Measurements from ENCODE around the gene LMAN2L. TPM values are rescaled to one million over a fixed set of nuclear protein-coding genes. Genes with fewer than 3 reads are reported as not detected.

The LMAN2L gene
- total and polyA plus RNA-seq, 2 donors (not counting 1 experiment from before 2014, with no cell fraction given), result 5.7 to 10.7 TPM

DNA sequence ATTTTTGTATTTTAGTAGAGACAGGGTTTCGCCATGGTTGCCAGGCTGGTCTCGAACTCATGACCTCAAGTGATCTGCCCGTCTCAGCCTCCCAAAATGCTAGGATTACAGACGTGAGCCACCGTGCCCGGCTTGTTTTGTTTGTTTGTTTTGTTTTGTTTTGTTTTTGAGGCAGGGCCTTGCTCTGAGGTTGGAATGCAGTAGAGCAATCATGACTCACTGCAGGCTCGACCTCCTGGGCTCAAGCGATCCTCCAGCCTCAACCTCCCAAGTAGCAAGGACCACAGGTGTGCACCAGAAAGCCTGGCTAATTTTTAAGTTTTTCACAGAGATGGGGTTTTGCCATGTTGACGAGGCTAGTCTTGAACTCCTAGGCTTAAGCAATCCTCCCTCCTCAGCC, 11.9 kb upstream of the LMAN2L start:
- intact Hi-C loops (cut with micrococcal nuclease), result no loop called here
- Histone ChIP-seq H3K4me2 (replicated peaks; ENCODE audit: low read depth, low read length, poor library complexity, severe bottlenecking) (no peak overlapping the region), H3K27ac (ENCODE audit: low read length in 2 of 2) (no peak overlapping the region), H4K20me1 (ENCODE audit: control insufficient read depth, insufficient read depth, low read length, poor library complexity, severe bottlenecking) (no peaks in the 10 kb centered on the region), H3K27me3 (replicated peaks in 1 of 4; ENCODE audit: control extremely low read depth in 1 of 4, control insufficient read depth in 3 of 4, insufficient read depth in 4 of 4, low read length in 3 of 4) (peaks cover 0 to 5% (median 0%) of the 10 kb centered on the region in 4 experiments), H3K4me3 (ENCODE audit: control extremely low read depth in 1 of 5, extremely low read depth in 1 of 5, insufficient read depth in 1 of 5, low read depth in 2 of 5, low read length in 4 of 5) (no peak overlapping the region), H3K9ac (ENCODE audit: low read length) (no peak overlapping the region), H3K79me2 (ENCODE audit: control insufficient read depth, insufficient read depth, low read length) (peaks cover 2% of the 10 kb centered on the region), H3K4me1 (ENCODE audit: control insufficient read depth in 2 of 2, insufficient read depth in 2 of 2, low read length in 2 of 2) (no peaks in the 10 kb centered on the region), H3K36me3 (replicated peaks in 1 of 2; ENCODE audit: control extremely low read depth in 1 of 2, control insufficient read depth in 1 of 2, extremely low read depth in 1 of 2, insufficient read depth in 2 of 2, low read length in 1 of 2) (no peaks in the 10 kb centered on the region), H3K9me3 (ENCODE audit: control extremely low read depth in 1 of 3, control insufficient read depth in 2 of 3, insufficient read depth in 1 of 3, low read length in 2 of 3) (no peaks in the 10 kb centered on the region), H2AFZ (ENCODE audit: insufficient read depth, low read depth, low read length, poor library complexity, severe bottlenecking) (no peak overlapping the region)
- DNase-seq, result no peak
- Mint-ChIP-seq H3K9me3 (ENCODE audit: insufficient read depth) (no peaks in the 10 kb centered on the region), H3K27me3 (peaks cover 3% of the 10 kb centered on the region), H3K27ac (no peak overlapping the region), H3K4me3 (no peak overlapping the region), H3K4me1 (no peaks in the 10 kb centered on the region)
- ChIA-PET CTCF (no interaction called here), POLR2A (interaction anchor here (0.6 kb wide), 1 partner anchor 39 kb away, joined by 6 read pairs; no protein-coding TSS in a partner anchor)
- TF ChIP-seq EZH2 (IDR thresholded peaks at IDR 0.05; ENCODE audit: borderline replicate concordance, insufficient read depth, low read depth, low read length, poor library complexity, severe bottlenecking), result no peak
- TF ChIP-seq, protein P1, sequence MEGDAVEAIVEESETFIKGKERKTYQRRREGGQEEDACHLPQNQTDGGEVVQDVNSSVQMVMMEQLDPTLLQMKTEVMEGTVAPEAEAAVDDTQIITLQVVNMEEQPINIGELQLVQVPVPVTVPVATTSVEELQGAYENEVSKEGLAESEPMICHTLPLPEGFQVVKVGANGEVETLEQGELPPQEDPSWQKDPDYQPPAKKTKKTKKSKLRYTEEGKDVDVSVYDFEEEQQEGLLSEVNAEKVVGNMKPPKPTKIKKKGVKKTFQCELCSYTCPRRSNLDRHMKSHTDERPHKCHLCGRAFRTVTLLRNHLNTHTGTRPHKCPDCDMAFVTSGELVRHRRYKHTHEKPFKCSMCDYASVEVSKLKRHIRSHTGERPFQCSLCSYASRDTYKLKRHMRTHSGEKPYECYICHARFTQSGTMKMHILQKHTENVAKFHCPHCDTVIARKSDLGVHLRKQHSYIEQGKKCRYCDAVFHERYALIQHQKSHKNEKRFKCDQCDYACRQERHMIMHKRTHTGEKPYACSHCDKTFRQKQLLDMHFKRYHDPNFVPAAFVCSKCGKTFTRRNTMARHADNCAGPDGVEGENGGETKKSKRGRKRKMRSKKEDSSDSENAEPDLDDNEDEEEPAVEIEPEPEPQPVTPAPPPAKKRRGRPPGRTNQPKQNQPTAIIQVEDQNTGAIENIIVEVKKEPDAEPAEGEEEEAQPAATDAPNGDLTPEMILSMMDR (IDR thresholded peaks at IDR 0.05), result no peak
- 97% methylated on average over 5 of the region's 9 CpGs for WGBS (ENCODE audit: insufficient coverage)
- no peak for ATAC-seq (ENCODE audit: low read depth)

DNA sequence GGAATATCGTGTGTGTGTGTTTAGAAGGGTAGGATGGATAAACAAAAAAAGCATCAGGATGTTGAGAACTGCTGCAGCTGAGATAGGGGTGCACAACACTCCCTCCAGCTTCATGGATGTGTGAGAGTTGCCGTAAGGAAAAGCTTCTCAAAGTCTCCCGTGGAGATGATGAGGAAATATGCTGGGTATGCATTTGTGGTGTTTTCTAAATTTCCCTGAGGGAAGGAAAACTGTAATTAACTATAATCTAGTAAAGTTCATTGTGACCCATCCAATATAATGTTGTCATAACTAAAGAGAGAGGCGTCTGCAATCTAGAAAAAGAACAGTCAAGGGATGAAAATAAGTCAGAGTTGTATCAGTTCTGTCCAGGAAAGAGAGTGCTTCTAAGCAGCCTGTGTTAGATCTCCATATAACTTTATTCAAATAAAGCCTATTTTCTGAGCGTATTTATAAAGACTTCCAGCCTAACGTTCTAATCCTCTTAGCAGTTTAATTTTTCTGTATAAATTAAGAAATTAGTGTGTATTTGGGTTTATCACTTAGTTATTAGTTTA, 7.3 kb upstream of the LMAN2L start:
- intact Hi-C loops (cut with micrococcal nuclease), result no loop called here
- H3K27me3 ChIP-seq (replicated peaks in 1 of 4; ENCODE audit: control extremely low read depth in 1 of 4, control insufficient read depth in 3 of 4, insufficient read depth in 4 of 4, low read length in 3 of 4), result no peaks in the 10 kb centered on the region
- ChIA-PET CTCF (no interaction called here), POLR2A (no interaction called here)
- DNase-seq (no peak), ATAC-seq (ENCODE audit: low read depth) (no peak)
- Mint-ChIP-seq H3K9me3 (ENCODE audit: insufficient read depth) (no peaks in the 10 kb centered on the region), H3K4me1 (no peaks in the 10 kb centered on the region), H3K4me3 (no peak overlapping the region), H3K27me3 (peaks cover 3% of the 10 kb centered on the region), H3K27ac (no peak overlapping the region)
- no peak overlapping the region for H3K9ac ChIP-seq (ENCODE audit: low read length)
- H4K20me1 ChIP-seq (ENCODE audit: control insufficient read depth, insufficient read depth, low read length, poor library complexity, severe bottlenecking), result no peaks in the 10 kb centered on the region
- H2AFZ ChIP-seq (ENCODE audit: insufficient read depth, low read depth, low read length, poor library complexity, severe bottlenecking), result no peak overlapping the region
- H3K27ac ChIP-seq (ENCODE audit: low read length in 2 of 2), result no peak overlapping the region
- H3K4me3 ChIP-seq (ENCODE audit: control extremely low read depth in 1 of 5, extremely low read depth in 1 of 5, insufficient read depth in 1 of 5, low read depth in 2 of 5, low read length in 4 of 5), result no peak overlapping the region
- no peaks in the 10 kb centered on the region for H3K79me2 ChIP-seq (ENCODE audit: control insufficient read depth, insufficient read depth, low read length)
- no peak overlapping the region for H3K4me2 ChIP-seq (replicated peaks; ENCODE audit: low read depth, low read length, poor library complexity, severe bottlenecking)
- H3K4me1 ChIP-seq (ENCODE audit: control insufficient read depth in 2 of 2, insufficient read depth in 2 of 2, low read length in 2 of 2), result no peaks in the 10 kb centered on the region
- WGBS (ENCODE audit: insufficient coverage), result 100% methylated on average over 1 of the region's 6 CpGs
- H3K36me3 ChIP-seq (replicated peaks in 1 of 2; ENCODE audit: control extremely low read depth in 1 of 2, control insufficient read depth in 1 of 2, extremely low read depth in 1 of 2, insufficient read depth in 2 of 2, low read length in 1 of 2), result no peaks in the 10 kb centered on the region
- no peaks in the 10 kb centered on the region for H3K9me3 ChIP-seq (ENCODE audit: control extremely low read depth in 1 of 3, control insufficient read depth in 2 of 3, insufficient read depth in 1 of 3, low read length in 2 of 3)
- TF ChIP-seq, protein P1 (IDR thresholded peaks at IDR 0.05), result no peak
- TF ChIP-seq EZH2 (IDR thresholded peaks at IDR 0.05; ENCODE audit: borderline replicate concordance, insufficient read depth, low read depth, low read length, poor library complexity, severe bottlenecking), result no peak

Data from B cell (primary cell).